Subcutaneous abdominal adipose tissue (tissue), 5 donors: ENCODE data around the gene TK2.
"Not testable (repeated sequence)": the region's sequence is repeated elsewhere in the genome, so short reads cannot be mapped to it uniquely, and the experiment has no call there.

ENCODE experiments used
- H3K27ac ChIP-seq: one replicate; pipeline ENCODE4 v1.7.0; 2013; ENCODE audit warnings: low read depth, mild to moderate bottlenecking, inconsistent platforms, low read length, moderate library complexity
- H3K27me3 ChIP-seq, 5 donors: one replicate each; pipeline ENCODE4 v1.7.0; 2013; ENCODE audit warnings: low read length in 5 of 5, inconsistent platforms in 1 of 5; ENCODE audit not compliant: control insufficient read depth in 5 of 5, insufficient read depth in 4 of 5
- H3K36me3 ChIP-seq, 5 donors: one replicate each; pipeline ENCODE4 v1.7.0; 2013; ENCODE audit warnings: low read length in 5 of 5; ENCODE audit not compliant: control insufficient read depth in 5 of 5, insufficient read depth in 5 of 5
- H3K4me1 ChIP-seq, 5 donors: one replicate each; pipeline ENCODE4 v1.7.0; 2013; ENCODE audit warnings: low read length in 5 of 5, mild to moderate bottlenecking in 3 of 5, moderate library complexity in 1 of 5; ENCODE audit not compliant: control insufficient read depth in 5 of 5, insufficient read depth in 5 of 5
- H3K4me3 ChIP-seq, 5 donors: one replicate each; pipeline ENCODE4 v1.7.0; 2013; ENCODE audit warnings: low read length in 5 of 5, low read depth in 1 of 5
- H3K9ac ChIP-seq, 5 donors: one replicate each; pipeline ENCODE4 v1.7.0; 2013; ENCODE audit warnings: low read length in 5 of 5, mild to moderate bottlenecking in 4 of 5, moderate library complexity in 3 of 5
- H3K9me3 ChIP-seq, 5 donors: one replicate each; pipeline ENCODE4 v1.7.0; 2013; ENCODE audit warnings: low read length in 5 of 5; ENCODE audit not compliant: control insufficient read depth in 5 of 5
- donor health status: healthy.
- donor health status: healthy.
- donor health status: healthy.
- donor health status: healthy.
- donor health status: healthy.

TK2 gene

DNA sequence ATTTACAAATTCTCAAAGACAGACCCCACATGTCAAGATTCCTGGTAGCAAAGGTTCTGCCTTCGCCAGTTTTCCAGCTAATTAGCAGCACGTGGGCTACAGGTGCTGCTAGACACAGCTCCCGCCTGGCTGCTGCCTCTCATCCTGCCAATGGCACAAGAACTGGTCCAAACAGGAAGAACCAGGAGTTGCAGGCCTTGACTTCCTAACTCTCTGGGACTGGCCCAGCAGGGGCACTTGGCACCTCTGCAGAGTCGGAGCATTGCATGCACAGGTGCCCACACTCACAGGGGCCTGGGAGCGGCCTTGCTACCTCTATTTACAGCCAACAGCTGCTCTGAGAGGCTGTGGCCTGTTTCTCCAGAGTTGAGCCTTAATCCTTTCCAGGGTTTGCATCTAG lies 39.6 kb downstream of the TK2 start:
- Histone ChIP-seq H3K9me3 (no peaks in the 10 kb centered on the region), H3K27ac (peak overlapping the region; percentile 91), H3K4me1 (peaks cover 22 to 65% (median 58%) of the 10 kb centered on the region in 5 donors), H3K9ac (peak overlapping the region in 2 of 5 donors; percentile 27 to 37), H3K27me3 (no peaks in the 10 kb centered on the region), H3K36me3 (peaks cover 0 to 35% (median 25%) of the 10 kb centered on the region in 5 donors), H3K4me3 (peak overlapping the region in 1 of 5 donors; percentile 6)

DNA sequence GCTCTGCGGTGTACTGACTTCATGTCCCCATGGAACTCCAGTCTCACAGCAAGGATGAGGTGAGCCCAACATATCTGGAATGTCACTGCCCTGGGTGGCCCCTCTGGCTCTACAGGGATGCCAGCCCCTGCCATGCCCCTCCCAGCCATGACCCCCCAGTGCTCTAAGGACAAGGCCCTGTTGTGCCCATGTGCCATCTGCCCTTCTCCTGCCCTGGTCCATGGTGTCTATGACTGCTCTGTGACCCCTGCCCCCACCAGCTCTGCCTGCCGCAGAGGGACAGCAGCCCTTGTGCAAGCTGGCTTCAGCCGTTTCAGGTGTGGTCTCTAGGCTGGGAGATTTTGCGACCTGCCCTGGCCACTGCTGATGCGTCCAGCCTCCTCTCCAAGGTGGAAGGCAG lies 40.3 kb downstream of the TK2 start:
- Histone ChIP-seq H3K36me3 (peaks cover 0 to 34% (median 24%) of the 10 kb centered on the region in 5 donors), H3K9me3 (no peaks in the 10 kb centered on the region), H3K27ac (peak overlapping the region; percentile 91), H3K4me1 (peaks cover 22 to 62% (median 56%) of the 10 kb centered on the region in 5 donors), H3K4me3 (no peak overlapping the region), H3K27me3 (no peaks in the 10 kb centered on the region), H3K9ac (peak overlapping the region in 1 of 5 donors; percentile 10)

- no peaks in the 10 kb centered on the region for H3K9me3 ChIP-seq
- H3K36me3 ChIP-seq: peaks cover 0 to 34% (median 24%) of the 10 kb centered on the region in 5 donors
- H3K4me1 ChIP-seq: peaks cover 24 to 60% (median 58%) of the 10 kb centered on the region in 5 donors
- H3K27me3 ChIP-seq: no peaks in the 10 kb centered on the region
- peak overlapping the region in 1 of 5 donors; percentile 13 for H3K9ac ChIP-seq
- peak overlapping the region; percentile 91 for H3K27ac ChIP-seq
- H3K4me3 ChIP-seq: no peak overlapping the region
Observed at GRCh38 chr16:66508914-66509496, 40.9 kb downstream of the TK2 start.

DNA sequence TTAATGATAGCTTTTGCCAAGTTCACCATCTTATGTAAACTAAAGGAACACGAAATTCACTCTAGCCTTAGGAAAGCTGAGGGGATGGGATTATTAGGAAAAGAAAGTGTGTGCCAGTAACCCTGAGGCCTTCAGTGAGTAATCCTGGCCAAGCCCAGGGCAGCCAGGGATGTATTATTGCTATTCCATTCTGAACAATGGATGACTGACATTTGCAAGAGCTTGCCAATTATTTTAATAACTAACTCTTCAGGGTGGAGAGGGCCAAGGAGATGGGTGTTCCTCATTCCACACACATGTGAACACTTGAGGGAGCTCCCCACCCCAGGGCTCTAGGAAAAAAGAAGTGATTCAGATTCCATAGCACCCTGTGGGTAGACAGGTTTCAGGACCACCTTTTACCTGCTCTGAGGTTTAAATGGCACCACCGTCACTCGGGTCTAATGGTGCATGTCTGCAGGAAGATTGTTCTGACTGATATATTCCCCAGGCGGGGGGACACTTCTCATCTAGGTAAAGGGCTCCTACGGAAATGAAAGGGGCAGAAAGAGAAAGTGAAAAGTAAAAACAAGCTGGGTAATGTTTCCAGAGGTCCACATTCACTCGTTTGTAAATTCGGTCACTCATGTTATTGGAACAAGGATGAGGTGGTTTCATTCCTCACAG lies 41.5 kb downstream of the TK2 start:
- Histone ChIP-seq H3K27me3 (no peaks in the 10 kb centered on the region), H3K4me1 (peaks cover 24 to 60% (median 58%) of the 10 kb centered on the region in 5 donors), H3K9ac (peak overlapping the region in 1 of 5 donors; percentile 13), H3K4me3 (no peak overlapping the region), H3K36me3 (peaks cover 0 to 29% (median 19%) of the 10 kb centered on the region in 5 donors), H3K27ac (peak overlapping the region; percentile 91), H3K9me3 (no peaks in the 10 kb centered on the region)

DNA sequence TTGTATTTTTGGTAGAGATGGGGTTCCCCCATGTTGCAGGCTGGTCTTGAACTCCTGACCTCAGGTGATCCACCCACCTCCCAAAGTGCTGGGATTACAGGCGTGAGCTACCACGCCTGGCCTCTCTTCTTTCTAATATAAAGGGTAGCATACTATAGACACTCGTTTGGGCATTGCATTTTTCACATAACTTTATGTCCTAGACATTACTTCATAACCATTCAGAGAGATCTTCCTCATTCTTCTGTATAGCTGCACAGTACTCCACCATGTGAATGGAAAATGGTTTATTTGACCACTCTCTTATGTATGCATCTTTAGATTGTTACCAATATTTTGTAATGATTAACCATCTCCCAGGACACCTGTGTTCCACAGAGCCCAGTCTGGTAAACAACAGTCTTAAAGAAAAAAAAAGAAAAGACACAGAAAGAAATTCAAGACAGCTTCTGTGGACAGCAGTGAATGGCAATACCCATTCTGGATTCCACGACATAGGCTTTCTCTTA lies 42.1 kb downstream of the TK2 start:
- H3K36me3 ChIP-seq: peaks cover 0 to 25% (median 15%) of the 10 kb centered on the region in 5 donors
- no peaks in the 10 kb centered on the region for H3K27me3 ChIP-seq
- H3K4me3 ChIP-seq: no peak overlapping the region
- peaks cover 23 to 61% (median 58%) of the 10 kb centered on the region in 5 donors for H3K4me1 ChIP-seq
- no peak overlapping the region for H3K9ac ChIP-seq
- no peaks in the 10 kb centered on the region for H3K9me3 ChIP-seq
- H3K27ac ChIP-seq: peak overlapping the region; percentile 91

GRCh38 chr16:66503612-66504011 lies 46.3 kb downstream of the TK2 start:
- Histone ChIP-seq H3K36me3 (peaks cover 0 to 14% (median 11%) of the 10 kb centered on the region in 5 donors), H3K9me3 (no peaks in the 10 kb centered on the region), H3K9ac (no peak overlapping the region), H3K4me3 (no peak overlapping the region), H3K4me1 (peaks cover 5 to 29% (median 27%) of the 10 kb centered on the region in 5 donors), H3K27ac (peak overlapping the region; percentile 81), H3K27me3 (no peaks in the 10 kb centered on the region)

DNA sequence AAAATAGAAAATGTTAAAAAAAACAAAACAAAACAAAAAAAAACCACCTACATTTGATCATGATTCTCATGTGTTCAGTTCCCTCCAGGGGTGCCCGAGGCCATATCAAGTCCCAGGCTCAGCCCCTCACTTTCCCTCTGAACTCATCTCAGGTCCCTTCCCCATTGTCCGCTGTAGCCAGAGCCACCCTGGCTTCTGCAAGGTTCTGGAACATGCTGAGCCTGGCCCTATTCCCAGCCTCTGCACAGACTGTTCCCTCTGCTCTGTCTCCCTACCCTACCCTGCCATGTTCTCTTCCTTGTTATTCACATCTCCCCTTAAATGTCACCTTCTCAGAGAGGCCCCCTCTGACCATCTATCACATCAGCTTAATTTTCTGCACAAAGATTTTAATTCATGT lies 46.9 kb downstream of the TK2 start:
- H3K36me3 ChIP-seq: peaks cover 0 to 9% (median 6%) of the 10 kb centered on the region in 5 donors
- H3K9ac ChIP-seq: no peak overlapping the region
- no peaks in the 10 kb centered on the region for H3K27me3 ChIP-seq
- no peak overlapping the region for H3K4me3 ChIP-seq
- H3K4me1 ChIP-seq: peaks cover 5 to 23% (median 22%) of the 10 kb centered on the region in 5 donors
- peak overlapping the region; percentile 81 for H3K27ac ChIP-seq
- H3K9me3 ChIP-seq: no peaks in the 10 kb centered on the region

- H3K27me3 ChIP-seq: no peaks in the 10 kb centered on the region
- H3K4me1 ChIP-seq: peaks cover 5 to 23% (median 21%) of the 10 kb centered on the region in 5 donors
- peak overlapping the region; percentile 81 for H3K27ac ChIP-seq
- H3K9ac ChIP-seq: no peak overlapping the region
- H3K4me3 ChIP-seq: peak overlapping the region in 1 of 5 donors; percentile 13
- H3K9me3 ChIP-seq: no peaks in the 10 kb centered on the region
- peaks cover 0 to 3% (median 3%) of the 10 kb centered on the region in 5 donors for H3K36me3 ChIP-seq
Observed at GRCh38 chr16:66502020-66502913, 47.7 kb downstream of the TK2 start.

DNA sequence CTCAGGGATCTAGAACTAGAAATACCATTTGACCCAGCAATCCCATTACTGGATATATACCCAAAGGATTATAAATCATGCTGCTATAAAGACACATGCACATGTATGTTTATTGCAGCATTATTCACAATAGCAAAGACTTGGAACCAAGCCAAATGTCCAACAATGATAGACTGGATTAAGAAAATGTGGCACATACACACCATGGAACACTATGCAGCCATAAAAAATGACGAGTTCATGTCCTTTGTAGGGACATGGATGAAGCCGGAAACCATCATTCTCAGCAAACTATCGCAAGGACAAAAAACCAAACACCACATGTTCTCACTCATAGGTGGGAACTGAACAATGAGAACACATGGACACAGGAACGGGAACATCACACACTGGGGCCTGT lies 48.4 kb downstream of the TK2 start:
- H3K4me3 ChIP-seq, H3K27ac ChIP-seq, H3K9ac ChIP-seq, H3K9me3 ChIP-seq, H3K36me3 ChIP-seq, H3K27me3 ChIP-seq: not testable (repeated sequence)
- peaks cover 5 to 23% (median 21%) of the 10 kb centered on the region in 5 donors for H3K4me1 ChIP-seq
